WTC11 (cell line): Measurements from ENCODE around the gene SPOPL. TPM values are rescaled to one million over a fixed set of nuclear protein-coding genes. Genes with fewer than 3 reads are reported as not detected.
A peak's percentile ranks its signal among the peaks of the same experiment; 100 is the strongest.
"Not testable (repeated sequence)": the region's sequence is repeated elsewhere in the genome, so short reads cannot be mapped to it uniquely, and the experiment has no call there.

ENCODE experiments used
- ATAC-seq: fragments of 200-7000 bp; cut with Tn5 transposase; 2 replicates; pipeline ENCODE4 v1.10.0; 2021; ENCODE audit warnings: mild to moderate bottlenecking, moderate library complexity
- CTCF ChIA-PET: fragments of 300-600 bp; sonication (Branson Sonifier 250); formaldehyde crosslinking; loops from one replicate; lab custom pipeline; 2021; ENCODE audit warnings: antibody characterized with exemption; lab: Charles Lee
- POLR2A ChIA-PET: fragments of 350-600 bp; sonication (Branson Sonifier 250); formaldehyde crosslinking; loops from one replicate; lab custom pipeline; 2021; ENCODE audit warnings: antibody characterized with exemption; lab: Charles Lee
- DNase-seq: peaks from one replicate; pipeline ENCODE4 v3.0.0; 2021; ENCODE audit warnings: low spot score
- H3K27ac Mint-ChIP-seq: 2 replicates; pipeline ENCODE4 v1.8.0; 2021; ENCODE audit warnings: mixed read lengths
- H3K27me3 Mint-ChIP-seq: 2 replicates; pipeline ENCODE4 v1.8.0; 2021; ENCODE audit warnings: low read depth, mild to moderate bottlenecking, moderate library complexity, mixed read lengths
- H3K36me3 Mint-ChIP-seq: 2 replicates; pipeline ENCODE4 v1.8.0; 2021; ENCODE audit warnings: mixed read lengths
- H3K4me1 Mint-ChIP-seq: 2 replicates; pipeline ENCODE4 v1.8.0; 2022; ENCODE audit warnings: mixed read lengths
- H3K4me3 Mint-ChIP-seq: 2 replicates; pipeline ENCODE4 v1.8.0; 2021; ENCODE audit warnings: mild to moderate bottlenecking, moderate library complexity, mixed read lengths
- H3K9me3 Mint-ChIP-seq: 2 replicates; pipeline ENCODE4 v1.8.0; 2021; ENCODE audit warnings: mixed read lengths
- AR ChIP-seq: fragments of 250-450 bp; sonication (Bioruptor Pico); IDR thresholded peaks from 2 replicates; pipeline ENCODE4 v1.9.0; 2021; ENCODE audit warnings: mild to moderate bottlenecking
- ATF1 ChIP-seq: sonication (generic); formaldehyde crosslinking; IDR thresholded peaks from 2 replicates; pipeline ENCODE4 v1.8.1; 2023; ENCODE audit warnings: mild to moderate bottlenecking, moderate library complexity, missing genetic modification reagents
- ATF6 ChIP-seq: sonication (generic); formaldehyde crosslinking; IDR thresholded peaks from 2 replicates; pipeline ENCODE4 v1.8.1; 2023; ENCODE audit warnings: mild to moderate bottlenecking, missing genetic modification reagents
- CTCF ChIP-seq: fragments of 200-600 bp; IDR thresholded peaks from 2 replicates; pipeline ENCODE4 v1.8.0; 2022; ENCODE audit warnings: antibody characterized with exemption
- FOXJ3 ChIP-seq: sonication (generic); formaldehyde crosslinking; IDR thresholded peaks from 2 replicates; pipeline ENCODE4 v1.9.0; 2021; ENCODE audit warnings: missing genetic modification reagents, mild to moderate bottlenecking, borderline replicate concordance
- GABPB1 ChIP-seq: sonication (generic); formaldehyde crosslinking; IDR thresholded peaks from 2 replicates; pipeline ENCODE4 v1.8.1; 2023; ENCODE audit warnings: mild to moderate bottlenecking, missing genetic modification reagents
- JAZF1 ChIP-seq: fragments of 250-450 bp; sonication (Bioruptor Pico); IDR thresholded peaks from 2 replicates; pipeline ENCODE4 v1.9.0; 2021; ENCODE audit warnings: moderate library complexity, mild to moderate bottlenecking, inconsistent platforms
- KAT7 ChIP-seq: sonication (generic); formaldehyde crosslinking; IDR thresholded peaks from 2 replicates; pipeline ENCODE4 v1.8.1; 2023; ENCODE audit warnings: missing genetic modification reagents, mild to moderate bottlenecking, borderline replicate concordance
- MXD4 ChIP-seq: fragments of 250-450 bp; sonication (Bioruptor Pico); IDR thresholded peaks from 2 replicates; pipeline ENCODE4 v1.8.0; 2021; ENCODE audit warnings: mild to moderate bottlenecking, moderate library complexity, borderline replicate concordance
- NFE2L1 ChIP-seq: sonication (generic); formaldehyde crosslinking; IDR thresholded peaks from 2 replicates; pipeline ENCODE4 v1.8.1; 2023; ENCODE audit warnings: missing genetic modification reagents
- NR1H2 ChIP-seq: sonication (generic); formaldehyde crosslinking; IDR thresholded peaks from 2 replicates; pipeline ENCODE4 v1.9.0; 2021; ENCODE audit warnings: mild to moderate bottlenecking, moderate library complexity, missing genetic modification reagents
- NR3C1 ChIP-seq: sonication (generic); formaldehyde crosslinking; conservative IDR thresholded peaks from 2 replicates; pipeline ENCODE4 v1.8.1; 2023; ENCODE audit warnings: low read depth, mild to moderate bottlenecking, missing genetic modification reagents
- RELA ChIP-seq: sonication (generic); formaldehyde crosslinking; IDR thresholded peaks from 2 replicates; pipeline ENCODE4 v1.8.1; 2022; ENCODE audit warnings: missing genetic modification reagents, mild to moderate bottlenecking, borderline replicate concordance
- RORB ChIP-seq: fragments of 250-450 bp; sonication (Bioruptor Pico); IDR thresholded peaks from 2 replicates; pipeline ENCODE4 v1.9.0; 2021; ENCODE audit warnings: mild to moderate bottlenecking
- SP1 ChIP-seq: sonication (generic); formaldehyde crosslinking; conservative IDR thresholded peaks from 2 replicates; pipeline ENCODE4 v1.8.1; 2022; ENCODE audit warnings: missing genetic modification reagents
- ZNF219 ChIP-seq: sonication (generic); formaldehyde crosslinking; IDR thresholded peaks from 2 replicates; pipeline ENCODE4 v1.8.0; 2023; ENCODE audit warnings: missing genetic modification reagents, mild to moderate bottlenecking, borderline replicate concordance
- ZNF396 ChIP-seq: fragments of 250-450 bp; sonication (Bioruptor Pico); IDR thresholded peaks from 2 replicates; pipeline ENCODE4 v1.8.0; 2021; ENCODE audit warnings: mild to moderate bottlenecking, moderate library complexity, borderline replicate concordance
- ZNF423 ChIP-seq: fragments of 250-450 bp; sonication (Bioruptor Pico); IDR thresholded peaks from 2 replicates; pipeline ENCODE4 v2.1.2; 2022; ENCODE audit warnings: mild to moderate bottlenecking, moderate library complexity
- total RNA-seq: library from RNA; stranded (reverse); gene quantifications from 3 replicates; pipeline ENCODE4 v1.2.3, GENCODE V29; 2021
- TF ChIP-seq, protein P1 (sequence below): sonication (generic); formaldehyde crosslinking; IDR thresholded peaks from 2 replicates; pipeline ENCODE4 v1.8.1; 2022; ENCODE audit warnings: low read depth, mild to moderate bottlenecking, moderate library complexity, missing genetic modification reagents, borderline replicate concordance
- TF ChIP-seq, protein P2 (sequence below): sonication (generic); formaldehyde crosslinking; IDR thresholded peaks from 2 replicates; pipeline ENCODE4 v1.8.1; 2022; ENCODE audit warnings: low read depth, missing genetic modification reagents, borderline replicate concordance
- TF ChIP-seq, protein P3 (sequence below): sonication (generic); formaldehyde crosslinking; IDR thresholded peaks from 2 replicates; pipeline ENCODE4 v1.8.1; 2022; ENCODE audit warnings: mild to moderate bottlenecking, missing genetic modification reagents, moderate library complexity, borderline replicate concordance

SPOPL gene
- total RNA-seq, 1 experiment from 2014 or later: 13.3 TPM

GRCh38 chr2:138455275-138455674, 46.3 kb upstream of the SPOPL start:
- H3K36me3 Mint-ChIP-seq: no peaks in the 10 kb centered on the region
- no peak for TF ChIP-seq ATF6 (CRISPR knock-in tag)
- no peak for TF ChIP-seq ZNF219
- TF ChIP-seq RELA (CRISPR knock-in tag): no peak
- no peak for TF ChIP-seq NR3C1
- TF ChIP-seq, protein P1, sequence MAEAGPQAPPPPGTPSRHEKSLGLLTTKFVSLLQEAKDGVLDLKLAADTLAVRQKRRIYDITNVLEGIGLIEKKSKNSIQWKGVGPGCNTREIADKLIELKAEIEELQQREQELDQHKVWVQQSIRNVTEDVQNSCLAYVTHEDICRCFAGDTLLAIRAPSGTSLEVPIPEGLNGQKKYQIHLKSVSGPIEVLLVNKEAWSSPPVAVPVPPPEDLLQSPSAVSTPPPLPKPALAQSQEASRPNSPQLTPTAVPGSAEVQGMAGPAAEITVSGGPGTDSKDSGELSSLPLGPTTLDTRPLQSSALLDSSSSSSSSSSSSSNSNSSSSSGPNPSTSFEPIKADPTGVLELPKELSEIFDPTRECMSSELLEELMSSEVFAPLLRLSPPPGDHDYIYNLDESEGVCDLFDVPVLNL (CRISPR knock-in tag): no peak
- no peak for TF ChIP-seq ATF1 (CRISPR knock-in tag)
- no peak for TF ChIP-seq FOXJ3 (CRISPR knock-in tag)
- TF ChIP-seq ZNF396 (CRISPR knock-in tag): no peak
- TF ChIP-seq, protein P2, sequence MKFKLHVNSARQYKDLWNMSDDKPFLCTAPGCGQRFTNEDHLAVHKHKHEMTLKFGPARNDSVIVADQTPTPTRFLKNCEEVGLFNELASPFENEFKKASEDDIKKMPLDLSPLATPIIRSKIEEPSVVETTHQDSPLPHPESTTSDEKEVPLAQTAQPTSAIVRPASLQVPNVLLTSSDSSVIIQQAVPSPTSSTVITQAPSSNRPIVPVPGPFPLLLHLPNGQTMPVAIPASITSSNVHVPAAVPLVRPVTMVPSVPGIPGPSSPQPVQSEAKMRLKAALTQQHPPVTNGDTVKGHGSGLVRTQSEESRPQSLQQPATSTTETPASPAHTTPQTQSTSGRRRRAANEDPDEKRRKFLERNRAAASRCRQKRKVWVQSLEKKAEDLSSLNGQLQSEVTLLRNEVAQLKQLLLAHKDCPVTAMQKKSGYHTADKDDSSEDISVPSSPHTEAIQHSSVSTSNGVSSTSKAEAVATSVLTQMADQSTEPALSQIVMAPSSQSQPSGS (CRISPR knock-in tag): no peak
- TF ChIP-seq ZNF423 (CRISPR knock-in tag): no peak
- TF ChIP-seq KAT7 (CRISPR knock-in tag): no peak
- no peak for TF ChIP-seq NR1H2
- no peak for TF ChIP-seq NFE2L1 (CRISPR knock-in tag)
- no peak for TF ChIP-seq RORB (CRISPR knock-in tag)
- TF ChIP-seq GABPB1 (CRISPR knock-in tag): no peak
- TF ChIP-seq SP1 (CRISPR knock-in tag): no peak
- TF ChIP-seq MXD4 (CRISPR knock-in tag): no peak
- no peaks in the 10 kb centered on the region for H3K27me3 Mint-ChIP-seq
- H3K27ac Mint-ChIP-seq: no peak overlapping the region
- POLR2A ChIA-PET: no interaction called here
- H3K4me1 Mint-ChIP-seq: peaks cover 3% of the 10 kb centered on the region; the same call in 1 of the 2 replicates
- ATAC-seq (no peak), DNase-seq (no peak)
- H3K4me3 Mint-ChIP-seq: no peak overlapping the region
- CTCF ChIA-PET: no interaction called here
- H3K9me3 Mint-ChIP-seq: peaks cover 11% of the 10 kb centered on the region

GRCh38 chr2:138455691-138456090, 45.9 kb upstream of the SPOPL start:
- H3K27ac Mint-ChIP-seq: no peak overlapping the region
- peaks cover 11% of the 10 kb centered on the region for H3K9me3 Mint-ChIP-seq
- ATAC-seq (peak; percentile 48), DNase-seq (no peak)
- POLR2A ChIA-PET: interaction anchor here (0.6 kb wide), 1 partner anchor 247 kb away, joined by 3 read pairs; no protein-coding TSS in a partner anchor
- no peaks in the 10 kb centered on the region for H3K36me3 Mint-ChIP-seq
- TF ChIP-seq NFE2L1 (CRISPR knock-in tag): no peak
- no peak for TF ChIP-seq CTCF
- TF ChIP-seq JAZF1 (CRISPR knock-in tag): no peak
- TF ChIP-seq AR (CRISPR knock-in tag): no peak
- TF ChIP-seq, protein P3, sequence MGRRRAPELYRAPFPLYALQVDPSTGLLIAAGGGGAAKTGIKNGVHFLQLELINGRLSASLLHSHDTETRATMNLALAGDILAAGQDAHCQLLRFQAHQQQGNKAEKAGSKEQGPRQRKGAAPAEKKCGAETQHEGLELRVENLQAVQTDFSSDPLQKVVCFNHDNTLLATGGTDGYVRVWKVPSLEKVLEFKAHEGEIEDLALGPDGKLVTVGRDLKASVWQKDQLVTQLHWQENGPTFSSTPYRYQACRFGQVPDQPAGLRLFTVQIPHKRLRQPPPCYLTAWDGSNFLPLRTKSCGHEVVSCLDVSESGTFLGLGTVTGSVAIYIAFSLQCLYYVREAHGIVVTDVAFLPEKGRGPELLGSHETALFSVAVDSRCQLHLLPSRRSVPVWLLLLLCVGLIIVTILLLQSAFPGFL (CRISPR knock-in tag): no peak
- TF ChIP-seq, all 79 proteins: peak for 0
- Mint-ChIP-seq H3K4me3 (no peak overlapping the region), H3K27me3 (no peaks in the 10 kb centered on the region), H3K4me1 (peaks cover 3% of the 10 kb centered on the region; the same call in 1 of the 2 replicates)
- CTCF ChIA-PET: no interaction called here

DNA sequence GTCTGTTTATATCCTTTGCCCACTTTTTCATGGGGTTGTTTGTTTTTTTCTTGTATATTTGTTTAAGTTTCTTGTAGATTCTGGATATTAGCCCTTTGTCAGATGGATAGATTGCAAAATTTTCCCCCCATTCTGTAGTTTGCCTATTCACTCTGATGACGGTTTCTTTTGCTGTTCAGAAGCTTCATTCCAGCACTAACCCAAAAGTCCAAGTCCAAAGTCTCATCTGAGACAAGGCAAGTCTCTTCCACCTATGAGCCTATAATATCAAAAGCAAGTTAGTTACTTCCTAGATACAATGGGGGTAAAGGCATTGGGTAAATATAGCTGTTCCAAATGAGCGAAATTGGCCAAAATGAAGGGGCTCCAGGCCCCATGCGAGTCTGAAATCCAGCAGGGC, 38.9 kb upstream of the SPOPL start:
- H3K27me3 Mint-ChIP-seq, DNase-seq, CTCF ChIA-PET, POLR2A ChIA-PET, H3K4me3 Mint-ChIP-seq, ATAC-seq, H3K27ac Mint-ChIP-seq, H3K4me1 Mint-ChIP-seq: not testable (repeated sequence)
- peaks cover 11% of the 10 kb centered on the region; the same call in 1 of the 2 replicates for H3K36me3 Mint-ChIP-seq
- peaks cover 35% of the 10 kb centered on the region for H3K9me3 Mint-ChIP-seq
